Endothelial cell of umbilical vein (primary cell): ENCODE data around the gene SLC38A10. TPM values are rescaled to one million over a fixed set of nuclear protein-coding genes. Genes with fewer than 3 reads are reported as not detected.

Experiments
- BruUV-seq: library from RNA; stranded (reverse); fragments of 400-500 nt; replicated peaks from 2 replicates; lab custom pipeline; 2021; lab: Mats Ljungman, UMichigan
- CTCF ChIA-PET: fragments of 300-600, 350-600 bp; sonication (Branson Sonifier 250); formaldehyde crosslinking; loops from one replicate; lab custom pipeline; 2021; ENCODE audit warnings: antibody characterized with exemption, inconsistent platforms; lab: Charles Lee
- POLR2A ChIA-PET: fragments of 300-600, 350-600 bp; sonication (Branson Sonifier 250); formaldehyde crosslinking; loops from one replicate; lab custom pipeline; 2021; ENCODE audit warnings: antibody characterized with exemption, inconsistent platforms; lab: Charles Lee
- DNase-seq: peaks from one replicate; pipeline ENCODE4 v3.0.0-alpha.2; 2011; ENCODE audit warnings: low read depth, low spot score
- FAIRE-seq: peaks from 2 replicates; lab custom pipeline; 2011; peaks lifted over from hg19 to GRCh38; lab: Jason Lieb, UNC
- H2AFZ ChIP-seq: 2 replicates; pipeline ENCODE4 v1.6.0; 2012; ENCODE audit warnings: low read depth, low read length, control low read depth, inconsistent platforms
- H3K27ac ChIP-seq: 2 replicates; pipeline ENCODE4 v1.5.1; 2011; ENCODE audit warnings: low read depth, mild to moderate bottlenecking, control low read depth, low read length, moderate library complexity; ENCODE audit not compliant: insufficient read depth
- H3K27me3 ChIP-seq, 2 experiments: 2 replicates each; pipeline versions ENCODE4 v1.6.0 to v1.6.1; 2011; ENCODE audit warnings: low read length in 2 of 2, mixed read lengths in 1 of 2; ENCODE audit not compliant: control insufficient read depth in 2 of 2, insufficient read depth in 2 of 2
- H3K36me3 ChIP-seq, 2 experiments: 2 replicates in 1 of 2; 3 replicates in 1 of 2; pipeline ENCODE4 v1.5.1; 2011; ENCODE audit warnings: low read length in 2 of 2, mild to moderate bottlenecking in 1 of 2, moderate library complexity in 1 of 2; ENCODE audit not compliant: control insufficient read depth in 2 of 2, insufficient read depth in 2 of 2; ENCODE audit errors: extremely low read depth in 1 of 2
- H3K4me1 ChIP-seq: 3 replicates; pipeline ENCODE4 v1.5.1; 2011; ENCODE audit warnings: mild to moderate bottlenecking, low read length; ENCODE audit not compliant: control insufficient read depth, insufficient read depth; ENCODE audit errors: extremely low read depth
- H3K4me2 ChIP-seq: 2 replicates; pipeline ENCODE4 v1.6.1; 2011; ENCODE audit warnings: low read length, control low read depth, mixed read lengths; ENCODE audit not compliant: insufficient read depth
- H3K4me3 ChIP-seq, 3 experiments: fragments of 200-600 bp in 1 of 3; sonication (generic), shearing (Covaris generic) in 1 of 3; replicated peaks in 1 of 3; 2 replicates each; pipeline ENCODE4 v1.5.1; 2011 to 2016; ENCODE audit warnings: control low read depth in 3 of 3, low read length in 3 of 3, mild to moderate bottlenecking in 2 of 3, inconsistent platforms in 1 of 3, low read depth in 1 of 3, moderate library complexity in 1 of 3; ENCODE audit not compliant: insufficient read depth in 1 of 3
- H3K79me2 ChIP-seq: 2 replicates; pipeline ENCODE4 v1.6.0; 2012; ENCODE audit warnings: low read length, inconsistent platforms; ENCODE audit not compliant: control insufficient read depth, insufficient read depth
- H3K9ac ChIP-seq: replicated peaks from 2 replicates; pipeline ENCODE3; 2011; ENCODE audit warnings: low read length, control low read depth; ENCODE audit not compliant: insufficient read depth; ENCODE audit errors: extremely low read depth
- H3K9me1 ChIP-seq: replicated peaks from 3 replicates; pipeline ENCODE4 v1.6.0; 2011; ENCODE audit warnings: mild to moderate bottlenecking, low read length; ENCODE audit not compliant: control insufficient read depth, insufficient read depth; ENCODE audit errors: extremely low read depth
- H3K9me3 ChIP-seq: replicated peaks from 2 replicates; pipeline ENCODE4 v1.5.1; 2012; ENCODE audit warnings: low read length, inconsistent platforms; ENCODE audit not compliant: control insufficient read depth, insufficient read depth
- H4K20me1 ChIP-seq: replicated peaks from 2 replicates; pipeline ENCODE3; 2011; ENCODE audit warnings: mild to moderate bottlenecking, low read length; ENCODE audit not compliant: control insufficient read depth, insufficient read depth; ENCODE audit errors: extremely low read depth
- CTCF ChIP-seq, 2 donors: IDR thresholded peaks; 1 replicate in 1 of 2; 2 replicates in 1 of 2; pipeline ENCODE4 v1.5.1; 2011; ENCODE audit warnings: low read length in 2 of 2, mild to moderate bottlenecking in 2 of 2, moderate library complexity in 2 of 2, control low read depth in 1 of 2, inconsistent platforms in 1 of 2, low read depth in 1 of 2; ENCODE audit not compliant: insufficient read depth in 1 of 2; ENCODE audit errors: extremely low read depth in 1 of 2
- EZH2 ChIP-seq: IDR thresholded peaks from 2 replicates; pipeline ENCODE4 v1.6.1; 2012; ENCODE audit warnings: borderline replicate concordance, low read depth, mild to moderate bottlenecking, moderate library complexity, low read length, inconsistent platforms; ENCODE audit not compliant: severe bottlenecking
- FOS ChIP-seq: IDR thresholded peaks from 2 replicates; pipeline ENCODE4 v1.6.1; 2011; ENCODE audit warnings: mild to moderate bottlenecking, low read length, moderate library complexity, borderline replicate concordance; ENCODE audit not compliant: insufficient read depth
- GATA2 ChIP-seq: IDR thresholded peaks from 2 replicates; pipeline ENCODE4 v1.7.0; 2011; ENCODE audit warnings: low read depth, mild to moderate bottlenecking, moderate library complexity, mixed read lengths, low read length; ENCODE audit not compliant: insufficient read length, insufficient read depth
- JUN ChIP-seq: IDR thresholded peaks from 2 replicates; pipeline ENCODE4 v1.6.1; 2011; ENCODE audit warnings: borderline replicate concordance, low read depth; ENCODE audit not compliant: insufficient read length, insufficient read depth
- MAX ChIP-seq: IDR thresholded peaks from 2 replicates; pipeline ENCODE4 v1.6.1; 2011; ENCODE audit not compliant: insufficient read depth, insufficient read length
- MYC ChIP-seq: IDR thresholded peaks from one replicate; pipeline ENCODE4 v1.6.1; 2011; ENCODE audit warnings: mild to moderate bottlenecking, low read depth, low read length
- POLR2A ChIP-seq: IDR thresholded peaks from 2 replicates; pipeline ENCODE4 v1.6.1; 2012; ENCODE audit warnings: low read depth, mild to moderate bottlenecking, control low read depth, low read length
- POLR2AphosphoS5 ChIP-seq: IDR thresholded peaks from 2 replicates; pipeline ENCODE4 v1.6.1; 2012; ENCODE audit warnings: low read depth, mild to moderate bottlenecking, control low read depth, low read length, moderate library complexity; ENCODE audit not compliant: insufficient read depth
- dilution Hi-C: fragments of 300-500 bp; cut with MboI; formaldehyde crosslinking; loops from one replicate; pipeline ENCODE4 v1.15.0; 2019; ENCODE audit warnings: low sequenced_read_pairs; ENCODE audit not compliant: extremely low pct_ligation_motif_present
- intact Hi-C: fragments of 100-400 bp; cut with micrococcal nuclease; formaldehyde crosslinking; loops from one replicate; pipeline ENCODE4 v1.10.0; 2022
- polyA plus RNA-seq, 4 experiments: library from polyadenylated mRNA; depleted of rRNA in 3 of 4; stranded (reverse) in 3 of 4; unstranded in 1 of 4; fragments of >200 nt; gene quantifications; 2 replicates each; pipeline versions ENCODE4 v1.2.1 to v1.2.3, GENCODE V29; 2011 to 2012; ENCODE audit warnings: missing spikeins in 1 of 4
- total RNA-seq: library from RNA; stranded (reverse); gene quantifications from 2 replicates; pipeline ENCODE4 v1.2.3, GENCODE V29; 2021

Gene SLC38A10
- total and polyA plus RNA-seq, 2 donors (not counting 3 experiments of a cell fraction or from before 2014, with no cell fraction given) = 72.7 to 113 TPM

- CTCF ChIA-PET = no interaction called here
- Histone ChIP-seq H3K9ac (no peak overlapping the region), H3K4me1 (peaks cover 9% of the 10 kb centered on the region), H3K9me1 (no peaks in the 10 kb centered on the region), H3K9me3 (no peaks in the 10 kb centered on the region), H3K79me2 (peaks cover 4% of the 10 kb centered on the region), H3K4me2 (no peak overlapping the region), H3K27me3 (no peaks in the 10 kb centered on the region), H2AFZ (no peak overlapping the region), H3K27ac (no peak overlapping the region), H3K36me3 (no peaks in the 10 kb centered on the region), H3K4me3 (no peak overlapping the region), H4K20me1 (no peaks in the 10 kb centered on the region)
- BruUV-seq = no TSS peak
- intact Hi-C loops = no loop called here
- DNase-seq (no peak), FAIRE-seq (no peak)
- no peak for TF ChIP-seq MYC
- no peak for TF ChIP-seq EZH2
- no peak for TF ChIP-seq JUN
- no peak for TF ChIP-seq FOS
- TF ChIP-seq GATA2 = no peak
- no peak for TF ChIP-seq POLR2AphosphoS5
- POLR2A ChIA-PET = no interaction called here
- dilution Hi-C loops = no loop called here
Measured at GRCh38 chr17:81217491-81217890, 77.6 kb downstream of the SLC38A10 start.

- Histone ChIP-seq H3K27ac (no peak overlapping the region), H3K9me1 (no peaks in the 10 kb centered on the region), H2AFZ (no peak overlapping the region), H3K27me3 (no peaks in the 10 kb centered on the region), H3K4me2 (no peak overlapping the region), H3K9me3 (no peaks in the 10 kb centered on the region), H4K20me1 (no peaks in the 10 kb centered on the region), H3K4me3 (no peak overlapping the region), H3K9ac (no peak overlapping the region), H3K4me1 (peaks cover 6% of the 10 kb centered on the region), H3K36me3 (no peaks in the 10 kb centered on the region), H3K79me2 (no peaks in the 10 kb centered on the region)
- TF ChIP-seq FOS = no peak
- no peak for TF ChIP-seq MYC
- TF ChIP-seq POLR2A = no peak
- TF ChIP-seq JUN = no peak
- TF ChIP-seq CTCF (IDR thresholded peaks at IDR 0.05; ENCODE audit: extremely low read depth in 1 of 2, insufficient read depth in 1 of 2, low read depth in 1 of 2, low read length in 2 of 2) = no peak
- TF ChIP-seq MAX = no peak
- no peak for TF ChIP-seq EZH2
- no peak for TF ChIP-seq GATA2
- no peak for TF ChIP-seq POLR2AphosphoS5
- FAIRE-seq (no peak), DNase-seq (no peak)
- no TSS peak for BruUV-seq
- dilution Hi-C loops = no loop called here
- ChIA-PET POLR2A (no interaction called here), CTCF (no interaction called here)
- intact Hi-C loops = no loop called here
Measured at GRCh38 chr17:81213978-81214377, 81.1 kb downstream of the SLC38A10 start.
